ENCODE measurements around the gene GIGYF1. TPM values are rescaled to one million over a fixed set of nuclear protein-coding genes. Genes with fewer than 3 reads are reported as not detected.

GIGYF1 gene
- total and polyA plus RNA-seq, 2 of the 4 experiments (the other 2 are of a cell fraction) = 3.0 to 10.7 TPM

GRCh38 chr7:100685631-100686145 lies 8.4 kb downstream of the GIGYF1 start:
- Histone ChIP-seq H2BK15ac (ENCODE audit: low read depth, low read length) (no peak overlapping the region), H3K56ac (ENCODE audit: extremely low read depth, insufficient read depth, low read length) (no peak overlapping the region), H3K27me3 (ENCODE audit: control insufficient read depth, insufficient read depth, low read length) (no peaks in the 10 kb centered on the region), H3K18ac (ENCODE audit: low read depth, low read length) (no peak overlapping the region), H2BK120ac (ENCODE audit: low read depth, low read length) (no peak overlapping the region), H3K9me3 (ENCODE audit: control insufficient read depth, insufficient read depth, low read length) (no peaks in the 10 kb centered on the region), H3K23ac (ENCODE audit: low read depth, low read length) (no peak overlapping the region), H3K4ac (ENCODE audit: low read depth, low read length) (no peak overlapping the region), H2AK9ac (replicated peaks; ENCODE audit: low read depth, low read length, poor library complexity) (no peak overlapping the region), H3K14ac (replicated peaks; ENCODE audit: low read depth, low read length) (no peak overlapping the region), H3K27ac (ENCODE audit: insufficient read depth, low read length) (no peak overlapping the region), H2BK20ac (ENCODE audit: low read depth, low read length) (no peak overlapping the region), H3K4me2 (ENCODE audit: low read depth, low read length) (no peak overlapping the region), H3K4me1 (ENCODE audit: control insufficient read depth, insufficient read depth, low read length) (peaks cover 11% of the 10 kb centered on the region), H3K4me3 (ENCODE audit: insufficient read depth, low read depth, low read length) (no peak overlapping the region), H4K20me1 (ENCODE audit: insufficient read depth, low read length) (peaks cover 44% of the 10 kb centered on the region), H4K8ac (ENCODE audit: low read depth in 2 of 2, low read length in 2 of 2) (no peak overlapping the region), H3K36me3 (ENCODE audit: control insufficient read depth, insufficient read depth, low read length) (peaks cover 77% of the 10 kb centered on the region), H2AK5ac (ENCODE audit: low read depth, low read length) (no peak overlapping the region), H4K5ac (ENCODE audit: low read depth, low read length) (no peak overlapping the region), H3K79me1 (ENCODE audit: low read depth in 1 of 2, low read length in 2 of 2) (peaks cover 12 to 35% of the 10 kb centered on the region in 2 experiments; a peak in 3 of 4 replicates), H3K9me1 (ENCODE audit: insufficient read depth, low read length) (no peaks in the 10 kb centered on the region), H2AFZ (replicated peaks; ENCODE audit: low read length, poor library complexity) (no peak overlapping the region), H3K9ac (ENCODE audit: low read depth, low read length) (no peak overlapping the region), H2BK5ac (ENCODE audit: low read depth, low read length, poor library complexity, severe bottlenecking) (no peak overlapping the region), H4K91ac (ENCODE audit: insufficient read depth, low read depth, low read length) (no peak overlapping the region)
- ChIA-PET CTCF (interaction anchor here (1.2 kb wide), 1 partner anchor 20 kb away, joined by 3 read pairs; the partner anchor contains the start of gene POP7), POLR2A (ENCODE audit: unreplicated experiment) (no interaction called here)
- DNase-seq (no peak), ATAC-seq (ENCODE audit: low read depth) (no peak)
- WGBS, 2 experiments (ENCODE audit: extremely low coverage in 2 of 2, insufficient read length in 1 of 2) = 50% methylated on average over 2 of the region's 17 CpGs; no CpG with 5 or more reads in 1 of the 2 experiments
- no peak for TF ChIP-seq CEBPB (IDR thresholded peaks at IDR 0.05; ENCODE audit: low read depth, low read length)
- dilution Hi-C loops (cut with HindIII; ENCODE audit: low sequenced_read_pairs, unreplicated experiment) (no loop called here), in situ Hi-C loops (cut with MboI; ENCODE audit: low sequenced_read_pairs) (no loop called here), intact Hi-C loops (cut with micrococcal nuclease) (no loop called here)
- BruUV-seq (replicated peaks) = no TSS peak

Data from IMR-90 (cell line).